ENCODE results near the gene MSI2.

Gene MSI2

DNA sequence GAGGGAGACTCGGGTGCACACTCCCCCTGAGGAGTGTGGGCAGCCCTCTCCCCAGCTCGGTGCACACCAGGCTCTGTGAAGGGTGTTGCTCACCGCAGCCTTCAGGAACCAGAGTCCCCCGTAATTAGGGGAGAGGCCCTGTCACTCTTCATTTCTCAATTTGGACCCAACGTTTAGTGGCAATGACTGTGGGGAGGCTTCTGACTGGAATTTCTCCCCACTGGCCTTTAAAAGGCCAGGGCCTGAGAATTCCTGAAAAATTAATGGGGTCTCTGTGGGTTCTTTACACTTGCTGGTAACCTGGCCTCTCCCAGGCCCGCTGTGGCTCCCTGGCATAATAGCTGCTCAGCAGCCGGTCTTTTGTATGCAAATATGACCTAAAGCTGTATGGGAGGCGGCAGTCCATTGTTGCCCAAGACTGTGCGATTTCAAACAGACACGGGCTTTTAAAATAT is 209.7 kb downstream of the MSI2 start:
- DNase-seq = no peak

DNA sequence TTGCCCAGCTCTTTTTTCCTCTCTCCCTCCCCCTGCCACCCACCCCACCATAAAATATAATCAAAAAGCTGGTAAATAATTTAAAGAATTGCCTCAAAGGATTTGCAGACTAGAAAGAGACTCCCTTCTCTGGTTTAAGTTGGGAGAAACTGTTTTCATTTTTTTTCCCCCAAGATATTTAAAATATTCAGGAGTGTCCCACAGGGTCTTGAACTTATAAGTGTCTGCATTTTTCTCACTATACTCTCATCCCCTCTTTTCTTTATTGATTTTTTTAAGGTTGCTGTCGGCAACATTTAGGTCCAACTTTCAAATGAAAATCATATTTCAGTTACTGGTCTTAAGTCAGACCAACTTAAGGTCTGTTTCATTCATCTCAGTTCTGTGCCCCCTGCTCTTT is 210.2 kb downstream of the MSI2 start:
- DNase-seq = no peak

DNA sequence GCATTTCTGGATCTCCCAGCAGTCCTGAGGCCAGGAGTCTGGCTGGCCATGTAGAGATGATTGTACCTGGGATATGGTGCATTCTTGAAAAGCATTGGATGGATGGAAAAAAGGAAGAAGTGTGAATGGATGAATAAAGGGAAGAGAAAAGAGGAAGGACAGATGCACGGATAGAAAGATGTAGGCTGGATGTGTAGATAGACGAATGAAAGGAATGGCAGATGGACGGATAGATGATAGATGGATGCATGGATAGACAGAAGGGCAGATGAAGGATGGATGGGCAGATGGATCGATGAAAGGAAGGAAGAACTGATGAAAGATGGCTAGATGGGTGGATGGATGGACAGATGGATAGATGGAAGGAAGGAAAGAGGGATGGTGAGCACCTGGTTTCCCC is 210.9 kb downstream of the MSI2 start:
- no peak for DNase-seq

DNA sequence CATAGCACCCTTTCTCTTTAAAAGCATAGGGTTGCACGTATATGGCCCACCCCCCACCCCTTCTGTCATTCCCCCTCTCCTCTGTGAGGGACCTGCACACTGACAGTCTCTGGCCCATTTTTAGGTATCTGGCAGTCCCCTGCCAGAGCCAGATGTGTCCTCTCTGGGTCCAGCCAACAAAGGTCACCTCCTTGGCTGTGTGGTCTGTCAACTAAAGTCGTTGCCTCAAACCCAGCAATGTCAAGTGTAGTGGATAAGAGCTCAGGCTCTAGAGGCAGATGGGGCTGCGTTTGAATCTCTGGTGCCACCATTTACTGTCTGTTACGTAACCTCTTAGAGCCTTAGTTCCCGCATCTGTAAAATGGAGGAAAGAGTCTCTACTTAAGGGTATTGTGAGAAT is 211.5 kb downstream of the MSI2 start:
- no peak for DNase-seq

DNA sequence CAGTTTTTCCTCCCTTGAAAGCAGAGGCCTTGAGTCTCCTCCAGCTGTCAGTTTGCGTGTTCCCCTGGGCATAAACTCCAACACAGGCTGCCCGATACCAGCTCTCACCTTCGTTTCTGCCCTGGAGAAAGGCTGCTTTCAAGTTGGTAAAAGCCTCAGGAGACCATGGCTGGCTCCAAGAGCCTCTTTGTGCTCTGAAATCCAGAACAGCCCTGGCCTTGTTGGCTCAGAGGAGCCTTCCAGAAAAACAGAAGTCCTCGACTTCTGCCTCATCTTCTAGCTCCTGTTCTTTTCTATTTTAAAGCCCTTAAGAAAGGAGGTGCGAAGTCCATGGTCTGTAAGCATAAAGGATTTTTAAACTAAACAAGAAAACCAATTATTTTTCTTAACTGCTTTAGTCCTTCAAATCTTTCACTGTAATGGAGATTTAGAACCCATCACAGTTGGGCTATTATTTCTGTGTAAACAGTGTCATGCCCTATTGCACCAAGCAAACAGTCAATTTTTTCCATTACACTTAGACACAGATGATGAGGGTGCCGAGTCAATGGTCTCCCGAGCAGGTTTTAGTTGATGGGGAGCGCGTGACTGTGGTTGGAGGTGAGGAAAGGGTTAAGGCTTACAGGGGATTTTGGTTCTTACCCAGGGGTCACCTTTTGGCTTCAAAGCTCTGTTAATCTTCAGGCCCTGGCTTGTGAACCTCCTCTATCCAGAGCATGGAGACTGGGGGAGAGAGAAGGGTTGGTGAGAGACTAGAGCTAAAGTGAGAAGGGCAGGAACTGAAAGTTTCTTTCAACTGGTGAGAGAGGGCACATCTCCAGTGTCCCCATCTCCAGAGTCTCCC is 212.8 kb downstream of the MSI2 start:
- no peak for DNase-seq

DNA sequence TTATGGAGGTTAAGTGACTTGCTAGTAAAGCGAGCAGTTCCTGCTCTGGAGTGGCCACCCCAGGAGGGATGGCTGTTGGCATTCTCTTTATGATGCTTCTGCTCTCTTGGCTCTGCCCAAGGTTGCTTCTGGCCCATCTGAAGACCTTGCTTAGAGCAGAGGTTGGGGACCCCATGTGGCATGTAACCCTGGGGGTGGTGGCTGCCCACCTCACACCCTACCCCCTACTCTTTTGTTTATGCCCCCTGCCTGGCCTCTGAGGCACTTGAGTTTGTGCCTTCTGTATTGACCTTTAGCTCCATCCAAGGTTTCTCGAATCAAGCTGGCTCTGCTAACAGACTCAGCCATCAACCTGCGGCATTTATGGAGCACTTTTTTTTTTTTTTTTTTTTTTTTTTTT is 214.6 kb downstream of the MSI2 start:
- no peak for DNase-seq

DNA sequence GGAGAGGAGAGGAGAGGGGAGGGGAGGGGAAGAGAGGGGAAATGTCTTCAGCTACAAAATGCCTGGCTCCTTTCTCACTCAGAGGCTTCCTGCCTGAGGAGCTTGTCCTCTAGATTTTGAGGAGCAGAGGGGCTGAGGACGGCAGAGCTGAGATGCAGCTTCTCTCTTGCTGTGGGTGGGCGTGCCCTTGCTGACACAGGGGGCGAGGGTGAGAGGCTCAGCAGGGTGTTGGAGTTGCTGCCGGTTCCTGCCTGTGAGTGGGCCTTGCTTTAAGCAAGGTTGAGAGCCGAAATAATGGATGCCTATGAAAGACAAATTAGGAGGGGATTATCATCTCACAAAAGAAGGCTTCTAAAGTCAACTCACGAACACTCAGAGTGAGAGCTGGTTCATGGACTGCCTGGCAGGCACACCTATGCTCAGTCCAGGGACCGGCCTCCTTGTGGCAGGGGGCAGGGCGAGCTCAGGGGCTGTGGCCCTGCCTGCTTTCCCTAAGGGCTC is 215.6 kb downstream of the MSI2 start:
- DNase-seq = no peak

DNA sequence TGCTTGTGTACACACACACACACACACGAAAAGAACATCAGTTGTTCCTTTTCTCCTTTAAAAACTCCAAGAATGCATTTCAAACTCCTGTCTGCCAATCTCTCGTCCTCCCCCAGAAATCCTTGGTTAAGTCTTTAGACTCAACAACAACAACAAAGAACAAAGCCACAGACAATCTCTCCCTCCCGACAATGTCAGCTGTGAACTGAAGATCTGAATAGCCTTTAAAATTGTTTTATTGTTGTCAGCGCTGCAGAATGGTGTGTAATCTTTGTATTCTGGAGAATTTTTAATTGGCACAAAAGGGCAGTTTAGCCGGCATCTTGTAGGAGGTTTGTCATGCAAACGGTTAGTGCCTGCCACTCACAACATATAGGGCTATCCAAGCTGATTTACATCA is 219.5 kb downstream of the MSI2 start:
- DNase-seq = no peak

DNA sequence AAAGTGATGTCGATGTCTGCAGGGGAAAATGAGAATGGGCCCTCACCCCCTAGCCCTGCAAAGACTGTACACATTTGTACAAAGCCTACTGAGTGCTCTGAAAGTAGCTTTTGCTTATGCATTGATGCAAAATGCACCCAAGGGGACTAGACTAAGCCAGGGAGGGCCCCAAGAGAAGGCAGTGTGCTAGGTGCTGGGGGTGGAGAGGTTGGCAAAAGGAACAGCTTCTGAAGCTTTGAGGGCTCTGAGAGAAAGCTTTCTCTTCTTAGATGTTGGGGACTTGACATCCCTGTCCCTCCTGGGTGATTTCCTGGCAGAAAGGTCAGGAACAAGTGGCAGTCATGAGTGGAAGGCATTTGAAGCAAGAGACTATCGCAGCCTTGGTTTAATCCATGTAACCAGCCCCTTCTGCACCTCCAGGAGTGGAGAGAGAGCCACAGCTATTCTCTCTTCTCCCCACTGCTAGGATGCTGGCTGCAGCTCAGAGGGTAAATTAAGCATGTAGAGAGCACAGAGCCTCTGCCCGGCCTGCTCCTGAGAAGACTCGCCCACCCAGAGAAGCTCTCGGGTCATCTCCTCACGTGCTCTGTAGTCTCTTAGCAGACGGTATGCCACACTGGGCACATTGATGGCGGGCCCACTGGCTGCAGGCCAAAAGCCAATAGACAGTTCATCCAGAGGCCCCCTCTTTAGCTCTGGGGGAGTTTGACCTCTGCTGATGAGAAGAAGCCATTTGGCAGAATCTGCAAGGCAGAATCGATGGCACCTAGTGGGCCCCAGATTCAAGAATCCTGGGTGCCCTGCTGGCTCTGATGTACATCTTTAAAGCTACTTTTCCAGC is 221.4 kb downstream of the MSI2 start:
- no peak for DNase-seq

DNA sequence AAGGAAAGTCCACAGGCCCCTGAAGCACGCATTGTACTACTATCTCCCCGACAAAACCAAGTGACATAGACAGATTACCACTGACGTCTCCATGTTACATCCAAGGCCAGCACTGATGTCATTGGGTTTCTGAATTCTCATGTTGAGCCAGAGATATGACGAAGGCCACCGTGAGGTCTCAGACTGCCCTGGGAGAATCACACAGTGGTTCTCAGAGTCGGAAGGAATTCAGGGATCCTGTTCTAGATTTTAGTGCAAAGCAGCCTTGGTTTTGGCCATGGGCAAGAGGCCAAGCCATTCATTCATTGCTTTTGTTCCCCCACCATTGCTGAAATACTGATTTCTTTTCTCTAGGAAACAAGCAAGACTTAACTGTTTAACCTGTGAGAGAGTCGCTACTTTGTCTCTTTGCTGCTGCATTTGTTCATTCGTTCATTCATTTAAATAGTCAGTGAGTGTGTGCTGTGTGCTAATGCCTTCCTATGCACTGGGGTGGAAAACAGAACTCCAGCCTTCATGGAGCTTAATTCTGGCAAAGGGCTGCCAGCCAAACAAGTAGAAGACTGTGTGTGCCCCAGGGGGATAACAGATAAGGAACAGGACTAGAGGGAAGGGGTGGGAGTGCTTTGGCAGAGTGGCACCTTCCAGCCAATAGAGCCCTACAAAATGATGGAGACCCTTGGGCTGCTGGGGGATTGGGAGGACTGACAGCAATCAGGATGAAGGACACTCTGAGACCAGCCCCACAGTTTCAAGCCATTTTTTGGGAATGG is 222.3 kb downstream of the MSI2 start:
- DNase-seq = no peak

DNA sequence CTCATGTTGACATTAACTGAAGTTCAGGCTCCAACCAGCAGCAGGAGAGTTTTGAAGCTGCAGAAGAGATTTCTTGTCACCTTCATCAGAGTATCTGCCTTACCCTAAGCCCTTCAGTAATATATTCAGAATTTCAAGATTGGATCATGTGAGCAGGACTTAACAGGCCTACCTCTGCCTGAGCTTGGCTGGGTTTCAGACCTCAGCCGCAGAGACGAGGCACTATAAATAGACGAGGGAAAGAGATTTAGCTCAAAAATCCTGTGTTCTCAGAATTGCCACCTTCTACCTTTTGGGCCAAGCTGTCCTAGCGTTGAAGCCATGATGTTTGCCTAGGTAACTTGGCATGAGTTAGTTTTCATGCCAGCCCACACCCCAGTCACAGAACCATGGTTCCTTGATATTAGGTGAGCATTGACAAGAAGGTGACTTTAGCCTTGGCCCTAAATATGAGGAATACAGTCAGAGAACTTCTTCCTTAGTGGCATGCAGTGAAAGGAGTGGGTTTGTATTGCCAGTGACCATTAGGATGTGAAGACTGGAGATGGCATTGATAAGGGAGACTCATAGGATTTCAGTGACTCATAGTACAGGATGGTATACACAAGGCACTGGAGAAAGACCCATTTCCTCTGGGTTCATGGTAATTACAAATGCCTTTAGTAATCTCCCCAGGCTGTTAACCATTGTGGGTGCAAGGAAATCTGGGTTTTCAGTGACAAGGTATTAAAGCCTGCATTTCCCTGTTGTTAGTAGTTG is 224.3 kb downstream of the MSI2 start:
- DNase-seq = no peak

DNA sequence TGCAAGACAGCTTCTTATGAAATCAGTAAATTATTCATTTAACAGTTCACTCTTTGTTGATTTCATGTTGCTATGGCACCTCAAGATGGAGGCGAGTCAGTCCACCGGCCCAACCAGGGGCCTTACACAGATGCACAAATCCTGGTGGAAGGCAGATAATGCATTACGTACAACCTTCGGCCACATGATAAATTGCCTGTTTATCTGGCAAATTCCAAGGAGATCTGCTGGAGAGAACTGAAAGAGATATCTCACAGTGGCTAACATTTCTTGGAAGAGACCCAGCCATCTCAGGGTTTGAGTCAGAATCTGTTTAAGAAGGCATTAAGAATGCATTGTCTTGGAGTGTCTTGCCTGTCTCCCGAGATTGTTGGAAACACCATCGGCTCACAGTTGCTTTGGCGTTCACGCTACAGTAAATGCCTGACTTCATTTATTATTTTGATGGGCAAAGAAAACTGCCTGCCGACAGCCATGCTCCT is 225.6 kb downstream of the MSI2 start:
- peak; percentile 76 for DNase-seq

DNA sequence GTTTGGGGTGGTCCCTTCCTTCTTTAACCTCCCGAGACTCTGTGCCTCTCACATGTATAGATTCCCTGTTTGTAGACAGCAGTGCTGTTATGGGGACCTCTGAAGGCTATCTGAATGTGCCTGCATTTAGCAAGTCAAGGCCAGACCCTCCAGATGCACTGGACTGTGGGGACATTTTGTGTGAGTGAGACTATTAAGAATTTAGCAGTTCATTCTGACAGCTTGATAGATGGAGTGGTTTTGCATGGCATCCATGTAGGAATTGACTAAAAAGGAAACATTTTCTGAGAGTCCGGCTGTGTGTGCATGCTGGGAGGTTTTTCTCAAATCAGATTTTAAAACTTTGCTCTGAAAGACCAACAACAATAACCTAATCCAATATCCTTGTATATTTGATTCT is 226.3 kb downstream of the MSI2 start:
- DNase-seq = no peak

DNA sequence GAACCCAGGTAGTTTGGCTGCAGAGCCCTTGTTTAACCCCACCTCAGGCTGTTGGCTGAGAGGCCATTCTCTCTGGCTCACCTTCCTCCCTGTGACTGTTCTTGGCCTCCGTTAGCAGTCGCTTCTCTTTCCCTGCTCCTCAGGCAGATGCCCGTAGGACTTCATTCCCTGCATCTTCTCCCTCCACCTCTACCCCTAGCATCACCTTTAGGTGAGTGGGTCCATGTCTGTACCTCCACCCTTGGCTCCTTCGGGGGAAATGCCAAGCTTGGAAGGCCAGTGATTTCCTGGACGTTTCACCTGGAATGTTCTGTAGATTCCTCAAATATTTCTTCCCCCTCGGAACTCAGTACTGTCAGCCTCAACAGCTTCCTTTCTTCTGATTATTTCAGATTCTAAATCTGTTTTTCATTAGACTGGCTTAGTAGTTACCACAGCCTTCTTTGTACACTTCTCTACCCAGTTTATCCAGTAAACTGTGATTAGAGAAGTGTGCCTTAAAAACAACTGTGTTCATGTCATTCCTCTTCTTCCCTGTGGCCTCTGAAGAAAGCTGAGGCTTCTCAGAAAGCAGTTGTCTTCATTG is 227.9 kb downstream of the MSI2 start:
- no peak for DNase-seq

DNA sequence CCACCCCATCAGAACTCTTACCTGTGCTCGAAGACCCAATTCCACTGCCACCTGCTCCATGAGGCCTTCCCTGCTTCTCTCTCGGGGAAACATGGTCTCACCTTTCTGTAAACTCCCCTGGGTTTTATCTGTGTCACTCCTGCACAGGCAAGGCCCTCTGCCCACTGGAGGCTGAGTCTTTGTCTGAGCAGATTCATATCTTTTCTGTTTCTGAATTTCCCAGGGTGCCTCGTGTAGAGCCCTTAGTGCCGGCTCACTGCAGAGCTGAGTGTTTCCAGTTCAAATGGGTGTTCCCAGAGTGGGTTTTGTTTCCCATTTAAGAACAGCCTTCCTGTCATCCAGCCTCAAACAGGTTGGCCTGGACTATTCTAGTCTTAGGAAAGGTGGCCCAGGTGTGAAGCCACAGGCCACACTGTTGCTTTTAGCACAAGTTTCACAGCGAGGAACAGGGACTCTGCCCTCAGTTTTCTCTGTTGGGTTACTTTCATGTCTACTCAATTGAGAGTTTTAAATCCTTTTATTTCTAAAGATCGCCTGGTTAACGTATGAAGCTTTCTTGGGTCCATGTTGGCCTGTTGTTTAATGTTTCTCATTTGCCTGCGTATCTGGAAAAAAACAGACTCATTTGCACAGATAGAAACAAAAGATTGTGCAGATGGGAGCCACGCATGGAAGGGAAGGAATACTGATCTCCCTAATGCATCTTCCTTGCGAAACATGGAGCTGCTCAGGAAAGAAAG is 228.7 kb downstream of the MSI2 start:
- no peak for DNase-seq

DNA sequence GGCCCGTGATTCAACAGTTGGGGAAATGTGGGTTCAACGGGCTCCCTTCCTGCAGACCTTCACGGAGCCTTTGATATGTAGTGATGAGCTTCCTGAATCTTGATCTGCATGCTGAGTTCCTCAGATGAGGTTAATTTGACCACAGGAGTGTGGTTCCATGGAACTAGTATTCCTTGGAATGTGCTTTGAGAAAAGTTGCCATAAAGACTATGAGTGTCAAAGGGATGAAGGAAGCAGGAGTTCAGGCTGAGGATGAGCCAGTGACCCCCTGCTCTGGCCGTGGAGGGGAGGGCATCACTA is 229.2 kb downstream of the MSI2 start:
- DNase-seq = no peak

DNA sequence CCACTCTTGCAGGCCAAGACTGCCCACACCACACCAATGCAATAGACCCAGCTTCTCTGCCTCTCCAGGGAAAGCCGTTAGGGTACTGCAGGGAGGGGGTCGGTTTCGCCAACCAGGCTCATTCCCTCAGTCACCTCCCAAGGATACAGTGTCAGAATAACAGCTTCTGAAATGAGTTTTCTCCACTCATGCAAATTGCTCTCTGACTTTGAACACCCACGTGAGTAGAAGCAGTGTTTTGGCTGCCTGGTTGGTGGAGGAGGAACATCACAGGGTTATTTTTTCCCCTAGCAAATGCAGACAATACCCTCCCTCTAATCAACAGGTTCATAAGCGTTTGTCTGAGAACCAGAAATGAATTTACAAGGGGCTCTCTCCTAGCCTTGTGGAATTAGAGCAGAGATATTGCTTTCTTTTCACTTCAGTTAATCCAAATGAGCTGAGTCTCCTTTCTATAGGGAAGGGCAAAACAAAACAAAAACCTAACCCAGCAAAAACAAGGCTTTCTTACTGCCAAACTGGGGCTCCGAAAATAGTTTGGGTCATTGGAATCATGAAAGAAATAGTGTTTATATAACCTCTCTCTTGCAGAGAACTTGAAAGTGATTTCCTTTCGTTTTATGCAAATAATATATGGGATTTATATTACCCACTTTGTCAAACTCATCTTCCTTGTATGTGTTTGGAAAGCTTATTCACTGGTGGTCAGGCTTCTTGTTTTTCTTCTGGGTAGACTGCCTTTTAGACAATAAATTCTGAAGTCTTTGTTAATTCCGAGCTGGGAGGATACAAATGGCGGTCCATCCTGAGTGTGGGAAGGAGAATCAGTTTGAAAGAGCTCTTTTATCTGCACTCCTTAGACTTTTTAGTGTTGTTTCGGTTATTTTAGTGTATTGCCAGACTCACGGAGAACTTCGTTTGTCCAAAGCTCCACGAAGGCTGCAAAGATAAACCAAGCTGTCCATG is 229.9 kb downstream of the MSI2 start:
- no peak for DNase-seq

DNA sequence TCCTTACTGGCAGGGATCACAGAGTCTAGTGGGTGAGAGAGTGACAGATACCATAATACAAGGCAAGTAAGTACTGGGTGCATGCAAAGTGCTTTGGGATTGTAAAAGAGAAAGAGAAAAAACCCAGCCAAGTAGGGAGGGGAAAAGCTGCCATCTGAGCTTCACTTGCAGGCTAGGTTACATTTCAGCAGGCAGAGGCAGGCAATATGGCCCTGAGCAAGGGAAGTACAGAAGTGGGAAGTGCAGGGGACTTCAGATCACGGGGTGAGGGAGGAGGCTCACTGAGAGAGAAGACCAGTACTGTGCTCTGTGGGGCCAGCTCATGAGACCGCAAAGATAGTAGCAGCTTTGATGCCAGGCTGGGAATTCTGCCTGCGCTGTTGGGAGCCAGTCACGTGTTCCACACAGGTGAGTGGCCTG is 230.6 kb downstream of the MSI2 start:
- no peak for DNase-seq

DNA sequence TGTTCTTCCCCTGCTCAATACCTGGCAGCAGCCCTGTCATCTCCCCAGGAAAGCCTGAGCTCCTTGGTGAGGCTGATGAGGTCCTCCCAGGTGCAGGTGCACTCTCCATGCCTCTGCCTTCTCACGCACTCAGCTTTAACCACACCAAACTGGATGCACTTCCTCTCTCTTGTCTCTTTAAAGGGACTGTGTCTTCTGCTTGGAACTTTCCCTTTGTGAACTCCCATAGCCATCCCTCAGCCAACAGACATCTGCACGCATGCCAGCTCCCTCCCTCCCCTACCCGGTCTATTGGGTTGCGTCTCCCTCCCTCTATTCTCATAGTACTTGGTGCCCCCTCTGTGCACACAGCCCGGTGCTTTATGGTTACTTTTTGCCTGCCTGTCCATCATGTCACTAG is 231.2 kb downstream of the MSI2 start:
- no peak for DNase-seq

DNA sequence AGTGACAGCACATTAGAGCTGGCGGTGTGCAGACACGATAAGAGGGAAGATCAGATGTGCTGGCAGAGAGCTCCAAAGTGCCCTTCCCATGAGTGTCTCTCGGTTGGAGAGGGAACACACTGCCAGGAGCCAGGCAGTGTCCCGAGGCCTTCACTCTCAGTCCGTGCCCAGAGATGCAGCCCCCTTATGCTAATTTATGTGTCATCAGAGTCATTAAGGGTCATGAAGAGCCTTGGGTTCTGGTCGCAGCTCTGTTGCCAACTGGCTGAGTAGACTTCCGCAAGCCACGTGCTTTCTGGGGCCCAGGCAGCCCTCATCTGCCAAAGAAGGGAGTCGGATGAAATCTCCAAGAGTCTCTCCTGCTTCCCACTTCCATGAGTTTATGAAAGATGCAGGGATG is 232.5 kb downstream of the MSI2 start:
- DNase-seq = no peak

All from hematopoietic multipotent progenitor cell treated with erythropoietin and hydrocortisone succinate and interleukin-3 and kit ligand, for 8 days (in vitro differentiated cells).